MCF 10A (cell line): ENCODE data around the gene BBOF1. TPM values are rescaled to one million over a fixed set of nuclear protein-coding genes. Genes with fewer than 3 reads are reported as not detected.

ENCODE experiments used
- BruUV-seq: library from RNA; stranded (reverse); fragments of 400-500 nt; replicated peaks from 2 replicates; lab custom pipeline; 2021; lab: Mats Ljungman, UMichigan
- CTCF ChIA-PET: fragments of 300-600 bp; sonication (Branson Sonifier 250); formaldehyde crosslinking; extraction: SDS; loops from one replicate; lab custom pipeline; 2021; ENCODE audit warnings: antibody characterized with exemption, inconsistent platforms; lab: Yijun Ruan, JAX
- POLR2A ChIA-PET: fragments of 300-600, 350-650 bp; sonication (Branson Sonifier 250); formaldehyde crosslinking; extraction: SDS; loops from one replicate; lab custom pipeline; 2020; ENCODE audit warnings: antibody characterized with exemption, inconsistent platforms; lab: Yijun Ruan, JAX
- DNase-seq: peaks from one replicate; pipeline ENCODE4 v3.0.0-alpha.2; 2018; ENCODE audit not compliant: unreplicated experiment
- H3K27ac Mint-ChIP-seq: one replicate; pipeline ENCODE4 v1.8.0; 2022; ENCODE audit warnings: mild to moderate bottlenecking, low read depth, mixed read lengths; ENCODE audit not compliant: unreplicated experiment
- H3K27me3 Mint-ChIP-seq: one replicate; pipeline ENCODE4 v1.8.0; 2022; ENCODE audit warnings: mixed read lengths; ENCODE audit not compliant: insufficient read depth, unreplicated experiment
- H3K36me3 Mint-ChIP-seq: one replicate; pipeline ENCODE4 v1.8.0; 2022; ENCODE audit warnings: mild to moderate bottlenecking, moderate library complexity, mixed read lengths; ENCODE audit not compliant: insufficient read depth, unreplicated experiment
- H3K4me1 Mint-ChIP-seq: one replicate; pipeline ENCODE4 v1.8.0; 2022; ENCODE audit warnings: mixed read lengths; ENCODE audit not compliant: insufficient read depth, unreplicated experiment
- H3K4me3 Mint-ChIP-seq: one replicate; pipeline ENCODE4 v1.8.0; 2022; ENCODE audit warnings: mild to moderate bottlenecking, moderate library complexity, mixed read lengths; ENCODE audit not compliant: unreplicated experiment
- H3K9me3 Mint-ChIP-seq: one replicate; pipeline ENCODE4 v1.8.0; 2022; ENCODE audit warnings: mixed read lengths; ENCODE audit not compliant: unreplicated experiment
- CTCF ChIP-seq: fragments of 200-600 bp; IDR thresholded peaks from one replicate; pipeline ENCODE4 v1.8.0; 2022; ENCODE audit warnings: antibody characterized with exemption, mild to moderate bottlenecking; ENCODE audit not compliant: unreplicated experiment
- intact Hi-C: fragments of 100-400 bp; cut with micrococcal nuclease; formaldehyde crosslinking; loops from 2 replicates; pipeline ENCODE4 v1.14.1; 2022
- total RNA-seq: library from RNA; stranded (reverse); gene quantifications from 2 replicates; pipeline ENCODE4 v1.2.3, GENCODE V29; 2022

The BBOF1 gene
- total RNA-seq, 1 experiment from 2014 or later: 2.0 TPM

- H3K27ac Mint-ChIP-seq: no peak overlapping the region
- ChIA-PET POLR2A (interaction anchor here (0.8 to 4.9 kb wide), 6 partner anchors 12 to 116 kb away, joined by 3 to 33 read pairs (median 4); partner anchors contain the start of genes ALDH6A1, BBOF1, COQ6 and ENTPD5), CTCF (no interaction called here)
- TF ChIP-seq CTCF: no peak
- H3K36me3 Mint-ChIP-seq: peaks cover 47% of the 10 kb centered on the region
- BruUV-seq: no TSS peak
- no peak overlapping the region for H3K4me3 Mint-ChIP-seq
- intact Hi-C loops: no loop called here
- H3K4me1 Mint-ChIP-seq: peaks cover 13% of the 10 kb centered on the region
- H3K27me3 Mint-ChIP-seq: no peaks in the 10 kb centered on the region
- no peaks in the 10 kb centered on the region for H3K9me3 Mint-ChIP-seq
- peak; percentile 39 for DNase-seq
Measured at GRCh38 chr14:74065746-74066575, 46.8 kb downstream of the BBOF1 start.

- intact Hi-C loops: no loop called here
- no peak overlapping the region for H3K4me3 Mint-ChIP-seq
- TF ChIP-seq CTCF: no peak
- no TSS peak for BruUV-seq
- DNase-seq: no peak
- peaks cover 9% of the 10 kb centered on the region for H3K36me3 Mint-ChIP-seq
- no peaks in the 10 kb centered on the region for H3K9me3 Mint-ChIP-seq
- ChIA-PET POLR2A (interaction anchor here (0.9 kb wide), 1 partner anchor 10 kb away, joined by 5 read pairs; no protein-coding TSS in a partner anchor), CTCF (interaction anchor here (1.0 kb wide), 1 partner anchor 180 kb away, joined by 3 read pairs; no protein-coding TSS in a partner anchor)
- no peaks in the 10 kb centered on the region for H3K27me3 Mint-ChIP-seq
- H3K27ac Mint-ChIP-seq: no peak overlapping the region
- no peaks in the 10 kb centered on the region for H3K4me1 Mint-ChIP-seq
Measured at GRCh38 chr14:74077401-74077800, 58.3 kb downstream of the BBOF1 start.

GRCh38 chr14:74080820-74081460 lies 61.8 kb downstream of the BBOF1 start:
- no peaks in the 10 kb centered on the region for H3K9me3 Mint-ChIP-seq
- peaks cover 11% of the 10 kb centered on the region for H3K4me1 Mint-ChIP-seq
- peaks cover 6% of the 10 kb centered on the region for H3K36me3 Mint-ChIP-seq
- no TSS peak for BruUV-seq
- POLR2A ChIA-PET: no interaction called here
- CTCF ChIA-PET: interaction anchor here (1.1 kb wide), 1 partner anchor 411 kb away, joined by 3 read pairs; no protein-coding TSS in a partner anchor
- intact Hi-C loops: no loop called here
- no peak overlapping the region for H3K4me3 Mint-ChIP-seq
- DNase-seq: no peak
- no peak for TF ChIP-seq CTCF
- no peaks in the 10 kb centered on the region for H3K27me3 Mint-ChIP-seq
- H3K27ac Mint-ChIP-seq: no peak overlapping the region

- Mint-ChIP-seq H3K9me3 (no peaks in the 10 kb centered on the region), H3K27ac (no peak overlapping the region), H3K4me1 (peaks cover 14% of the 10 kb centered on the region), H3K27me3 (no peaks in the 10 kb centered on the region), H3K36me3 (peaks cover 6% of the 10 kb centered on the region), H3K4me3 (no peak overlapping the region)
- intact Hi-C loops: no loop called here
- no peak for DNase-seq
- BruUV-seq: no TSS peak
- TF ChIP-seq CTCF: no peak
- POLR2A ChIA-PET: interaction anchor here (1.0 kb wide), 1 partner anchor 42 kb away, joined by 3 read pairs; no protein-coding TSS in a partner anchor
- CTCF ChIA-PET: interaction anchor here (1.1 kb wide), 1 partner anchor 410 kb away, joined by 3 read pairs; no protein-coding TSS in a partner anchor
Measured at GRCh38 chr14:74081491-74081890, 62.3 kb downstream of the BBOF1 start.
